Panc1 (cell line): ENCODE results near the gene TPCN1. TPM values are rescaled to one million over a fixed set of nuclear protein-coding genes. Genes with fewer than 3 reads are reported as not detected.
A peak's percentile ranks its signal among the peaks of the same experiment; 100 is the strongest.

Experiments
- ATAC-seq: fragments of 200-7000 bp; cut with Tn5 transposase; 2 replicates; pipeline ENCODE4 v1.9.1; 2020; ENCODE audit warnings: mild to moderate bottlenecking, moderate library complexity
- BruUV-seq: library from RNA; stranded (reverse); fragments of 400-500 nt; replicated peaks from 2 replicates; lab custom pipeline; 2021; lab: Mats Ljungman, UMichigan
- CTCF ChIA-PET: fragments of 300-600 bp; sonication (Branson Sonifier 250); formaldehyde crosslinking; loops from one replicate; lab custom pipeline; 2022; ENCODE audit warnings: antibody characterized with exemption; lab: Charles Lee
- POLR2A ChIA-PET: fragments of 300-600 bp; sonication (Branson Sonifier 250); formaldehyde crosslinking; loops from one replicate; lab custom pipeline; 2022; ENCODE audit warnings: antibody characterized with exemption; lab: Charles Lee
- DNase-seq: peaks from one replicate; pipeline ENCODE4 v3.0.0-alpha.2; 2010; ENCODE audit warnings: low read depth, low spot score
- H3K27ac ChIP-seq: 2 replicates; pipeline ENCODE4 v1.5.1; 2011; ENCODE audit warnings: mild to moderate bottlenecking, low read length, inconsistent platforms
- H3K27me3 ChIP-seq: fragments of 200-500 bp; sonication (Bioruptor generic); 2 replicates; pipeline ENCODE4 v1.6.0; 2014; ENCODE audit warnings: low read length, inconsistent platforms; ENCODE audit not compliant: control insufficient read depth, insufficient read depth
- H3K36me3 ChIP-seq: fragments of 200-500 bp; sonication (Bioruptor generic); 2 replicates; pipeline ENCODE4 v1.5.1; 2014; ENCODE audit warnings: inconsistent platforms, mild to moderate bottlenecking, low read length, moderate library complexity; ENCODE audit not compliant: control insufficient read depth, insufficient read depth
- H3K4me1 ChIP-seq: 2 replicates; pipeline ENCODE4 v1.5.1; 2011; ENCODE audit warnings: inconsistent platforms, mild to moderate bottlenecking, low read length, moderate library complexity; ENCODE audit not compliant: control insufficient read depth, insufficient read depth
- H3K4me3 ChIP-seq, 2 experiments: 2 replicates each; pipeline ENCODE4 v1.5.1; 2011 to 2012; ENCODE audit warnings: low read depth in 2 of 2, low read length in 2 of 2, mild to moderate bottlenecking in 2 of 2, inconsistent platforms in 1 of 2, moderate library complexity in 1 of 2
- H3K9me3 ChIP-seq: fragments of 200-500 bp; sonication (Bioruptor generic); 2 replicates; pipeline ENCODE4 v1.5.1; 2014; ENCODE audit warnings: low read depth, mild to moderate bottlenecking, inconsistent platforms, low read length, moderate library complexity; ENCODE audit not compliant: control insufficient read depth, insufficient read depth
- CTCF ChIP-seq: fragments of 450-650 bp; IDR thresholded peaks from 2 replicates; pipeline ENCODE4 v1.5.1; 2017; ENCODE audit warnings: mild to moderate bottlenecking
- POLR2AphosphoS5 ChIP-seq: IDR thresholded peaks from 2 replicates; pipeline ENCODE4 v1.6.1; 2012; ENCODE audit warnings: mild to moderate bottlenecking, low read depth, low read length, moderate library complexity
- REST ChIP-seq, 2 experiments: IDR thresholded peaks; 2 replicates each; pipeline ENCODE4 v1.6.1; 2011 to 2012; ENCODE audit warnings: low read depth in 2 of 2, control low read depth in 1 of 2, low read length in 1 of 2, mild to moderate bottlenecking in 1 of 2, moderate library complexity in 1 of 2; ENCODE audit not compliant: insufficient read depth in 1 of 2
- SIN3A ChIP-seq: IDR thresholded peaks from 2 replicates; pipeline ENCODE4 v1.6.1; 2012; ENCODE audit warnings: low read depth, mild to moderate bottlenecking, low read length, moderate library complexity, borderline replicate concordance; ENCODE audit not compliant: insufficient read depth
- TCF7L2 ChIP-seq: IDR thresholded peaks from 2 replicates; pipeline ENCODE4 v1.6.1; 2011; ENCODE audit warnings: mild to moderate bottlenecking, low read depth, low read length, inconsistent platforms
- in situ Hi-C: cut with HindIII; loops from 2 replicates; pipeline ENCODE4 v1.10.0; 2016; ENCODE audit warnings: low sequenced_read_pairs, low pct_unique_long_range_greater_than_20kb
- intact Hi-C: fragments of 100-400 bp; cut with micrococcal nuclease; formaldehyde crosslinking; loops from one replicate; pipeline ENCODE4 v1.10.0; 2022; ENCODE audit not compliant: unreplicated experiment
- total RNA-seq: library from RNA; stranded (reverse); gene quantifications from one replicate; pipeline ENCODE4 v1.2.1, GENCODE V29; 2021; ENCODE audit not compliant: unreplicated experiment

TPCN1 gene
- total RNA-seq, 1 experiment from 2014 or later = 75.2 TPM

- peak overlapping the region in 1 of 2 experiments; percentile 12; a peak in 2 of 4 replicates for H3K4me3 ChIP-seq
- no peaks in the 10 kb centered on the region for H3K27me3 ChIP-seq
- peaks cover 53% of the 10 kb centered on the region for H3K4me1 ChIP-seq
- no peaks in the 10 kb centered on the region for H3K36me3 ChIP-seq
- peak; percentile 66; the same call in 1 of the 2 replicates for TF ChIP-seq POLR2AphosphoS5
- TF ChIP-seq REST (IDR thresholded peaks at IDR 0.05; ENCODE audit: insufficient read depth in 1 of 2, low read depth in 2 of 2, low read length in 1 of 2) = no peak
- peak; percentile 64; the same call in 1 of the 2 replicates for TF ChIP-seq SIN3A
- DNase-seq (peak; percentile 17), ATAC-seq (peak; percentile 76)
- in situ Hi-C loops = no loop called here
- POLR2A ChIA-PET = interaction anchor here (0.5 to 0.9 kb wide), 3 partner anchors 22 to 53 kb away, joined by 3 to 9 read pairs (median 5); partner anchors contain the start of gene TPCN1
- intact Hi-C loops = no loop called here
- no TSS peak for BruUV-seq
- CTCF ChIA-PET = interaction anchor here (0.6 kb wide), 1 partner anchor 15 kb away, joined by 4 read pairs; no protein-coding TSS in a partner anchor
- no peaks in the 10 kb centered on the region for H3K9me3 ChIP-seq
- H3K27ac ChIP-seq = peak overlapping the region; percentile 37
These were observed 24.6 kb downstream of the TPCN1 start for GRCh38 chr12:113245695-113246477.

GRCh38 chr12:113246478-113247122, 25.3 kb downstream of the TPCN1 start:
- in situ Hi-C loops = no loop called here
- Histone ChIP-seq H3K27me3 (no peaks in the 10 kb centered on the region), H3K4me3 (no peak overlapping the region), H3K27ac (peak overlapping the region; percentile 37), H3K4me1 (peaks cover 45% of the 10 kb centered on the region), H3K36me3 (no peaks in the 10 kb centered on the region), H3K9me3 (no peaks in the 10 kb centered on the region)
- ATAC-seq (no peak), DNase-seq (no peak)
- intact Hi-C loops = no loop called here
- ChIA-PET CTCF (no interaction called here), POLR2A (no interaction called here)
- TF ChIP-seq POLR2AphosphoS5 (no peak), REST (IDR thresholded peaks at IDR 0.05; ENCODE audit: insufficient read depth in 1 of 2, low read depth in 2 of 2, low read length in 1 of 2) (no peak), SIN3A (no peak), TCF7L2 (no peak), CTCF (no peak)
- BruUV-seq = no TSS peak
